ENCODE data around the gene RPS6KA5.
A peak's percentile ranks its signal among the peaks of the same experiment; 100 is the strongest.
"Not testable (repeated sequence)": the region's sequence is repeated elsewhere in the genome, so short reads cannot be mapped to it uniquely, and the experiment has no call there.

The RPS6KA5 gene

GRCh38 chr14:91060351-91061055 lies at the start of gene RPS6KA5:
Gene RPS6KA5 (minus strand): TSS chr14:91060641. CDS start chr14:91060434, 207 bp downstream.
- DNase-seq: peak; percentile 99 to 100

GRCh38 chr14:91108941-91109611 lies 48.6 kb upstream of the RPS6KA5 start:
- no peak for DNase-seq

GRCh38 chr14:91103116-91103515 lies 42.7 kb upstream of the RPS6KA5 start:
- DNase-seq: no peak

- DNase-seq: no peak
These were observed 39.7 kb upstream of the RPS6KA5 start for GRCh38 chr14:91100102-91100501.

- DNase-seq: no peak
These were observed 38.1 kb upstream of the RPS6KA5 start for GRCh38 chr14:91098591-91098990.

GRCh38 chr14:91097657-91098056 lies 37.2 kb upstream of the RPS6KA5 start:
- DNase-seq: not testable (repeated sequence)

- no peak for DNase-seq
These were observed 34.7 kb upstream of the RPS6KA5 start for GRCh38 chr14:91095178-91095577.

- no peak for DNase-seq
These were observed 34.3 kb upstream of the RPS6KA5 start for GRCh38 chr14:91094772-91095171.

GRCh38 chr14:91093743-91094472 lies 33.5 kb upstream of the RPS6KA5 start:
- DNase-seq: not testable (repeated sequence)

- DNase-seq: no peak
These were observed 31.6 kb upstream of the RPS6KA5 start for GRCh38 chr14:91092073-91092472.

GRCh38 chr14:91090743-91091142 lies 30.3 kb upstream of the RPS6KA5 start:
- no peak for DNase-seq

GRCh38 chr14:91089958-91090535 lies 29.6 kb upstream of the RPS6KA5 start:
- DNase-seq: no peak

GRCh38 chr14:91088585-91089235 lies 28.3 kb upstream of the RPS6KA5 start:
- DNase-seq: no peak

GRCh38 chr14:91087470-91087869 lies 27.0 kb upstream of the RPS6KA5 start:
- not testable (repeated sequence) for DNase-seq

- DNase-seq: no peak
These were observed 24.1 kb upstream of the RPS6KA5 start for GRCh38 chr14:91084516-91084915.

GRCh38 chr14:91082282-91082681 lies 21.8 kb upstream of the RPS6KA5 start:
- DNase-seq: no peak

GRCh38 chr14:91080071-91080470 lies 19.6 kb upstream of the RPS6KA5 start:
- no peak for DNase-seq

- DNase-seq: no peak
These were observed 17.8 kb upstream of the RPS6KA5 start for GRCh38 chr14:91078095-91078737.

GRCh38 chr14:91075553-91075952 lies 15.1 kb upstream of the RPS6KA5 start:
- no peak for DNase-seq

GRCh38 chr14:91070572-91070971 lies 10.1 kb upstream of the RPS6KA5 start:
- DNase-seq: no peak

GRCh38 chr14:91068642-91069041 lies 8.2 kb upstream of the RPS6KA5 start:
- DNase-seq: no peak

GRCh38 chr14:91067186-91067585 lies 6.7 kb upstream of the RPS6KA5 start:
- DNase-seq: no peak
